Measurements from ENCODE around the gene B4GAT1.
"Not testable (repeated sequence)": the region's sequence is repeated elsewhere in the genome, so short reads cannot be mapped to it uniquely, and the experiment has no call there.

Gene B4GAT1

DNA sequence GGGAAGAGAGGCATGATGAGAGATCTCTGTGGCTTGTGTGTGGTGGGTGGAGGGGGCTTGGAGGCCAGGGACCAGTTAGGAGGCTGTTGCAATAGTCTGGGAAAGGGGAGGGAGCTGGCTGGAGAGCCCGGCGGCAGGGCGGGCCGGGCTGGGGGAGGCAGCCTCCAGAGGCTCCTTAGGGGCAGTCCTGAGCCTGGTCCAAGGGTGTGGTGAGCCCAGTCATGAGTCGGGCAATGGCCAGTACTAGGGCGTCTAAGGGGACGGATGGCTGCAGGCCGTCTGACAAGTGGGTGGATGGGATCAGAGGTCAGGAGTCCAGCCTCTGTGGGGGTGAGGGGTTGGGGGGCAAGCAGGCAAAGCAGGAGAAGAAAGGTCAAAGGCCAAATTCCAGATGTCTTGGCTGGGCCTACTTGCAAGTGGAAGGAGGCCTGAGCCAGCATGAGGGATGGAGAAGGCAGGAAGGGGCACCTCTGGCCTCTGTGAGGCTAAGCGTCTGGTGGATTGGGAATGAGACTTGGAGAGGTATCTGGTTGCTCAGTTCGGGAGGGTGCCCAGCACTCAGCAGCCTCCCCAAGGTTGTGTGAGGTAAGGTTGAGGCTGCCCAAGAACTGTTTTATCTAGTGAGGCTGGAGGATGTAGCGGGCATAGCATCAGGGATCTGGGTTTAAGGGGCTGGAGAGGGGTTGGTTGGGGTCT, 24.5 kb downstream of the B4GAT1 start:
- no peak for DNase-seq (ENCODE audit: low read depth in 2 of 2)

GRCh38 chr11:66321606-66322005, 25.8 kb downstream of the B4GAT1 start:
- no peak for DNase-seq (ENCODE audit: low read depth in 2 of 2)

DNA sequence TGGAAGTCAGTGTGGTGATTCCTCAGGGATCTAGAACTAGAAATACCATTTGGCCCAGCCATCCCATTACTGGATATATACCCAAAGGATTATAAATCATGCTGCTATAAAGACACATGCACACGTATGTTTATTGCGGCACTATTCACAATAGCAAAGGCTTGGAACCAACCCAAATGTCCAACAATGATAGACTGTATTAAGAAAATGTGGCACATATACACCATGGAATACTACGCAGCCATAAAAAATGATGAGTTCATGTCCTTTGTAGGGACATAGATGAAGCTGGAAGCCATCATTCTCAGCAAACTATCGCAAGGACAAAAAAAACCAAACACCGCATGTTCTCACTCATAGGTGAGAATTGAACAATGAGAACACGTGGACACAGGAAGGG, 26.7 kb downstream of the B4GAT1 start:
- not testable (repeated sequence) for DNase-seq (ENCODE audit: low read depth in 2 of 2)

DNA sequence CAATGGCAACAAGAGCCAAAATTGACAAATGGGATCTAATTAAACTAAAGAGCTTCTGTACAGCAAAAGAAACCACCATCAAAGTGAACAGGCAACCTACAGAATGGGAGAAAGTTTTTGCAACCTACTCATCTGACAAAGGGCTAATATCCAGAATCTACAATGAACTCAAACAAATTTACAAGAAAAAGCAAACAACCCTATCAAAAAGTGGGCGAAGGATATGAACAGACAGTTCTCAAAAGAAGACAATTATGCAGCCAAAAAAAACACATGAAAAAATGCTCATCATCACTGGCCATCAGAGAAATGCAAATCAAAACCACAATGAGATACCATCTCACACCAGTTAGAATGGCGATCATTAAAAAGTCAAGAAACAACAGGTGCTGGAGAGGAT, 27.1 kb downstream of the B4GAT1 start:
- DNase-seq (ENCODE audit: low read depth in 2 of 2), result not testable (repeated sequence)

DNA sequence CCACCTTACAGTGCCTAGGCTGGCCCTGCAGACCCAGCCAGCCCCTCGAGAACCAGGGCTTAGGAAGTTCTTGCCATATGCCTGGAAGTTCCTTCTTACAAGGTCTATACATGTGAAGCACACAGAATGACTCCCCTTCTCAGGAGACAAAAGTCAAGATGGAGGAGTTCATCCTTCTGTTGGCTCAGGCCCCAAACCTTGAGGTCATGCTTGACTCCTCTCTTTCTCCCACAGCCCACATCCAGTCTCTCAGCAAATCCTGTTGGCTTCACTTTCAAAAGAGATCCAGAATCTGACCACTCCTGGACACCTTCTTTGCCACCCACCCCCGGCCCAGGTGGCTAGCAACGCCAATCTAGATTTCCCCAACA, 28.8 kb downstream of the B4GAT1 start:
- DNase-seq (ENCODE audit: low read depth in 2 of 2), result no peak

DNA sequence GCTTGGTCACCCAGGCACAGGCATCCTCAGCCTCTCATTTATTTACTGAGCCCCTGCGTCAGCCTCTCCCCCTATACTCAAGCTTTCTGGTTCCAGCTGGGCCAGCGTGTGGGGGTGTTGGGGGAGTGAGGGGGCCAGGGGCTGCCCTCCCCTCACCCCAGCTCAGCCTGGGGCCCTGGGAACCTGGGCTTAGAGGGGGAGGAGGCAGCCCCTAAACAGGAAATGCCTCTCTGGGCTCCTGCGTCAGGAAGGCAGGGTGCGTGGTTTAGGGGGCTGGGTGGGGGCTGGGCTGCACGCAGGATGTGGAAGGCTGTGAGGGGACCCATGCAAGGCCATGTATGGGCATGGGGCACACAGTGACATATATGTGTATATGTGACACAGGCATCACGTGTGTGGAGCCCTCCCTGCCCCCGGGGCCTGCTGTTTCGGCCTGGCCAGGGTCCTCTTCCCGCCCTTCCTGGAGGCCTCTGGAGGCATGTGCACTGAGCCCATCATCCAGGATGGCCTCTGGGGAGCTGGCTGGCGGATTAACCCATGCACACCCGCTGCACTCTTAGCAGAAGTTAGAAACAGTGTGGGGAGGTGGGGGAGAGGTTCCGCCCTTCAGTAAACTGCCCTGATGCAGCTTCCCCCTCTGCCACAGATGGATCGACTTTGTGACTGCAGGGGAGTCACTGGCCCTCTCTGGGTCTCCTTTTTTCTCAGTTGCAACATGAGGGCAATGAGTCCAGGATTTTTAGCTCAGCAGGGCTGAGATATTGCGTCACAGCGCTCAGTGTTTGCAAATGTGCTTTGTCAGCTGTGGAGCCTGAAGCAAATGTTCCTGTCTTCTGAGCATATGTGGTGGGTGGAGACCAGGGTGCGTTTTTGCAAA, 29.5 kb downstream of the B4GAT1 start:
- DNase-seq (ENCODE audit: low read depth in 2 of 2), result peak; percentile 53 to 61

DNA sequence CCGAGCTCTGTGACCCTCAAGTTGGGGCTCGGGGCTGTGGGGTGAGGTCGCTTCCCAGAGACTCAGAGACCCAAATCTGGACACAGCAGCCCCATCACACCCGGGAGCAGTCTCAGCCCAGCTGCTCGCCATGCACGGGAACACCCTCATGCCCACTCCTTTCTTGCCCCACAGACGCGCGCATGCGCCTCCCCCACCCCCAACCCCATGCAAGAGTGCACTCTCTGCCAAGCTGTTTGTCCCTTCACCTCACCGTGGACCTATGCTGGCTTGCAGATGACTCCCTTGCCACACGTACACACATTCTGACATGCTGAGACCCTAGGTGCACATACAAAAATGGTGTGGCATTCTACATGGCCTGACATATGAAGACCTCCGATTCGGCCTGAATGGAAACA, 30.1 kb downstream of the B4GAT1 start:
- no peak for DNase-seq (ENCODE audit: low read depth in 2 of 2)

DNA sequence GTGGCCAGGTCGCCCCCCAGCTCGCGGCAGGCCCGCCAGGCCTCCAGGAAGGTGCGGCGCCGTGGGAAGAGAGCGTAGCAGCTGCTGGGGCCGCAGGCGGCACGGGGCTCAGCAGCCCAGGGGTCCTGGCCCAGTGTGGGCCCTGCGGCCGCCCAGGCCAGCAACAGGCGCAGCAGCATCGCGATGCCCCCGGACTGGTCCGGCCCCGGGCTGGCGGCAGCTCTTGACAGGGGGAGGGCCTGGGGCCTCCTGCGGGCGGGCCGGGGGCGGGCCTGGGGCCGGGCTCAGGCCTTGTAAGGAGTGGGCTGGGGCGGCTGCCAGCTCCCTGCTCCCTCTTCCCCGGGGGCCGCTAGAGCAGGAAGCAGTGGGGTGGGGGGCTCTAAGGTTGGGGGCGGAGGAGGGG, 30.6 kb downstream of the B4GAT1 start, which contains the start of gene CD248:
Gene CD248, minus strand, starts transcription at position 196 of the 403 bp plus-strand sequence. Its CDS starts 17 bp downstream, at position 179.
- DNase-seq (ENCODE audit: low read depth in 2 of 2), result no peak

GRCh38 chr11:66315921-66316811, 31.3 kb downstream of the B4GAT1 start:
- DNase-seq (ENCODE audit: low read depth in 2 of 2), result no peak

DNA sequence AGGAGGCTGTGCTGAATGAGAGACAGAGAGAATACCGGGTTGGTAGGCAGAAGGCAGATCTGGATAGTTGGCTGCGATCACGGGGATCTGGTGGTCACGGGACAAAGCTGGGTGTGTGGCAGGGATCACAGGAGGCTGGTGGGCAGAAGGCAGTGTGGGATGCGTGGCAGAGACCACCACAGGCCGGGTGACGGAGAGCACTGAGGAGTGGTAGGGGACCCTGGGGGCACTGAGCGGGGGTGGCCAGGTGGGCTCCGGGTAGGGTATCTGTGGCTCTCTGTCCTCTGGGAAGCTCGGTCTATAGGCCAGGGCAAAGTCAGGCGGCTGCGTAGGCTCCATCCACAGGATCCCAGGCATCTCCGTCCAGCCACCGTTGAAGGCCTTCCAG, 31.9 kb downstream of the B4GAT1 start:
- no peak for DNase-seq (ENCODE audit: low read depth in 2 of 2)

GRCh38 chr11:66314561-66315497, 32.6 kb downstream of the B4GAT1 start:
- DNase-seq (ENCODE audit: low read depth in 2 of 2), result no peak

- no peak for DNase-seq (ENCODE audit: low read depth in 2 of 2)
These were observed 33.3 kb downstream of the B4GAT1 start for GRCh38 chr11:66314186-66314501.

DNA sequence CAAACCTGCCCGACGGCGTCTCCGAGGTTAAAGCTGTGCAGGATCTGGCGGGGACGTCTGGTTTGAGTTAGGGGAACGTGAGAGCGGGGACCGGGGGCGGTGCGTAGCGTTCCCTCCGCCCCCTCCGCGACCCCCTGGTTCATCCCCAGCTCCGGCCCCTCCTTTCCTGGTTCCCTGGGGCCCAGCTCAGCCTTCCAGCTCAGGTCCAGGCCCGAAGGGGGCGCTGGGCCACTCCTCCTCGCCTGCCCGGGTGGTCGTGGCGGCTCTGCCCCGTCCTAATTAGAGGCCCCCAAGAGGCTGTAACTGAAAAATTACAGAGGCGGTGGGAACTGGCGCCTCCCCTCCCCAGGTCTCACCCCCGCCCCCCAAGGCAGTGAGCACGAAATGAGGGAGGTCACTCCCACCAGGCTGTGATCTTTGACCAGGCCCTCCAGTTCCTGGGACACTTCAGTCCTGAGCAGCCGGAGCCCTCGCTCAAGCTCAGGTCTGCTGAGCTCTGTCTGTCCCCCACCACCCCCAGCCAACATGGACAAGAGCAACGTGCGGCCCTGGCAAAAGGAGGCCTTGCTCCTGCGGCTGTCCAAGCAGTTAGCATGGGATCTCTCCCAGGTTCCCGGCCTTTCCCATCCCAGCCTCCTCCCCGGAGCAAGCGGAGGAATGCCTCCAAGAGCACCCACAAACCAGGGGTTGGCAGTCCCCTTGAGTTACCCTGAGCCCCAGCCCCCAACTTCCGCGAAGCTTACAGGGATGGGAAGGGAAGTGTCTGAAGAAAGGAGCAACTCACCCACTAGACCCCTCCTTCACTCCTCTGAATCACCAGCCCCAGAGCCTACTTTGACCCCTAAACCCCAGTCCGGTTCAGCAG, 33.9 kb downstream of the B4GAT1 start:
- no peak for DNase-seq (ENCODE audit: low read depth in 2 of 2)

DNA sequence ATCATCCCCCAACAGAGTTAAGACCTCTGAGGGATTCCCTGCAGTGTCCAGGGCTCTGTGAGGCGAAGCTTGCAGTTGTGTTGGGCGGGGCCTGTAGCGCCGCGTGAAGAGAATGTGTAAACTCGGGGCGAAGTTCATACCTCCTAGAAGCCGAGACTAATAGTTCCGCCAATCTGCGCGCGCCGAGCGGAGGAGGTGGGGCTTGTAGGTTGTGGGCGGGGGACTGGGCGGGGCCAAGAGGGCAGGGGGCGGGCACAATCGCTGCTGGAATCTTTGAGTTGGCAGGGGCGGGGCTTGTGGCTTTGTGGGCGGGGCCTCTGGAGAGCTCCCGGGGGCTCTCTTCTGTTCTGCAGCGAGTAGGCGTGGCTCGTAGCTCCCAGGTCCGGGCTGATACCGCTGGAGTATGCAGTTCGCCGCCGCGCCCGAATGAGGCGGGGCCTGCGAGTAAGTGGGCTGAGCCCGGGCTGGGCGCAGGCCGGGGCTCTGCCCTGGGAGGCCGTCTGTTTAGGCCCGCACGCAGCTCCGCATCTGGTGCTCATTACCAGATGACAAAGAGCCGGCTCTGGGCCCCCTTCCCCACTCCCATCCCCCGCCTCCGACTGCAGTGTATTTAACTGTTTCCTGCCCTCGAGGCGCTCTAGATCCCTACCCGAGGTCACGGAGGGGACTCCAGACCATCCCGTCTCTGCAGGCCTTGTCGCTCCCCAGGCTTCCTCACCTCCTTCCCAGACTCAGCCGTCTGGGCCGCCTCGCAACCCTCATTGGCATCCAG, 34.7 kb downstream of the B4GAT1 start:
- peak; percentile 97 to 98 for DNase-seq (ENCODE audit: low read depth in 2 of 2)

GRCh38 chr11:66311965-66312548, 35.4 kb downstream of the B4GAT1 start:
- peak; percentile 97 to 98 for DNase-seq (ENCODE audit: low read depth in 2 of 2)

GRCh38 chr11:66311470-66311964, 35.9 kb downstream of the B4GAT1 start:
- no peak for DNase-seq (ENCODE audit: low read depth in 2 of 2)

GRCh38 chr11:66310803-66311440, 36.5 kb downstream of the B4GAT1 start:
- DNase-seq (ENCODE audit: low read depth in 2 of 2), result not testable (repeated sequence)

- DNase-seq (ENCODE audit: low read depth in 2 of 2), result no peak
These were observed 37.1 kb downstream of the B4GAT1 start for GRCh38 chr11:66310324-66310723.
